PFSK-1 (cell line): ENCODE data around the gene ZIC1.

Experiments used
- FOXP2 ChIP-seq: optimal IDR thresholded peaks from 2 replicates; pipeline ENCODE3; 2011; ENCODE audit warnings: borderline replicate concordance, control low read depth, inconsistent platforms; ENCODE audit not compliant: insufficient read depth; ENCODE audit errors: extremely low read length, extremely low read depth
- POLR2AphosphoS5 ChIP-seq: IDR thresholded peaks from 2 replicates; pipeline ENCODE4 v1.6.1; 2012; ENCODE audit warnings: low read depth, mild to moderate bottlenecking, control low read depth, low read length, moderate library complexity
- REST ChIP-seq, 2 experiments: IDR thresholded peaks; 2 replicates each; pipeline versions ENCODE4 v1.6.1 to v1.8.0; 2011 to 2012; ENCODE audit warnings: low read depth in 2 of 2, low read length in 2 of 2, control low read depth in 1 of 2, inconsistent platforms in 1 of 2, mild to moderate bottlenecking in 1 of 2, moderate library complexity in 1 of 2; ENCODE audit not compliant: insufficient read depth in 1 of 2
- SIN3A ChIP-seq: IDR thresholded peaks from 2 replicates; pipeline ENCODE4 v1.6.1; 2012; ENCODE audit warnings: mild to moderate bottlenecking, low read length, moderate library complexity, borderline replicate concordance; ENCODE audit not compliant: insufficient read depth
- TAF1 ChIP-seq: IDR thresholded peaks from 2 replicates; pipeline ENCODE4 v1.6.1; 2012; ENCODE audit warnings: low read length, control low read depth, borderline replicate concordance; ENCODE audit not compliant: insufficient read depth

The ZIC1 gene

GRCh38 chr3:147400111-147400510 is 9.1 kb upstream of the ZIC1 start:
- TF ChIP-seq REST (IDR thresholded peaks at IDR 0.05; ENCODE audit: insufficient read depth in 1 of 2, low read depth in 2 of 2, low read length in 2 of 2) (no peak), TAF1 (no peak), FOXP2 (no peak), SIN3A (no peak), POLR2AphosphoS5 (no peak)

- TF ChIP-seq TAF1 = no peak
- TF ChIP-seq REST (IDR thresholded peaks at IDR 0.05; ENCODE audit: insufficient read depth in 1 of 2, low read depth in 2 of 2, low read length in 2 of 2) = no peak
- TF ChIP-seq FOXP2 = no peak
Measured at GRCh38 chr3:147400999-147401398, 8.2 kb upstream of the ZIC1 start.

- TF ChIP-seq REST (IDR thresholded peaks at IDR 0.05; ENCODE audit: insufficient read depth in 1 of 2, low read depth in 2 of 2, low read length in 2 of 2) = no peak
- no peak for TF ChIP-seq SIN3A
- TF ChIP-seq TAF1 = no peak
- no peak for TF ChIP-seq FOXP2
- TF ChIP-seq POLR2AphosphoS5 = no peak
Measured at GRCh38 chr3:147401421-147401820, 7.7 kb upstream of the ZIC1 start.

- TF ChIP-seq REST (IDR thresholded peaks at IDR 0.05; ENCODE audit: insufficient read depth in 1 of 2, low read depth in 2 of 2, low read length in 2 of 2) = no peak
- no peak for TF ChIP-seq SIN3A
- TF ChIP-seq FOXP2 = no peak
- TF ChIP-seq TAF1 = no peak
- no peak for TF ChIP-seq POLR2AphosphoS5
Measured at GRCh38 chr3:147402159-147402558, 7.0 kb upstream of the ZIC1 start.

GRCh38 chr3:147403511-147403910 is 5.7 kb upstream of the ZIC1 start:
- TF ChIP-seq POLR2AphosphoS5 = no peak
- TF ChIP-seq FOXP2 = no peak
- TF ChIP-seq TAF1 = no peak
- TF ChIP-seq REST (IDR thresholded peaks at IDR 0.05; ENCODE audit: insufficient read depth in 1 of 2, low read depth in 2 of 2, low read length in 2 of 2) = no peak
- no peak for TF ChIP-seq SIN3A
